Urothelium cell line (cell line): ENCODE results near the gene SLC9C2.
A peak's percentile ranks its signal among the peaks of the same experiment; 100 is the strongest.
"Not testable (repeated sequence)": the region's sequence is repeated elsewhere in the genome, so short reads cannot be mapped to it uniquely, and the experiment has no call there.

Experiments used
- DNase-seq: peaks from one replicate; pipeline ENCODE4 v3.0.0; 2011; ENCODE audit warnings: low spot score, mixed read lengths
- FAIRE-seq: peaks from 2 replicates; lab custom pipeline; 2011; peaks lifted over from hg19 to GRCh38; lab: Jason Lieb, UNC

SLC9C2 gene, protein sequence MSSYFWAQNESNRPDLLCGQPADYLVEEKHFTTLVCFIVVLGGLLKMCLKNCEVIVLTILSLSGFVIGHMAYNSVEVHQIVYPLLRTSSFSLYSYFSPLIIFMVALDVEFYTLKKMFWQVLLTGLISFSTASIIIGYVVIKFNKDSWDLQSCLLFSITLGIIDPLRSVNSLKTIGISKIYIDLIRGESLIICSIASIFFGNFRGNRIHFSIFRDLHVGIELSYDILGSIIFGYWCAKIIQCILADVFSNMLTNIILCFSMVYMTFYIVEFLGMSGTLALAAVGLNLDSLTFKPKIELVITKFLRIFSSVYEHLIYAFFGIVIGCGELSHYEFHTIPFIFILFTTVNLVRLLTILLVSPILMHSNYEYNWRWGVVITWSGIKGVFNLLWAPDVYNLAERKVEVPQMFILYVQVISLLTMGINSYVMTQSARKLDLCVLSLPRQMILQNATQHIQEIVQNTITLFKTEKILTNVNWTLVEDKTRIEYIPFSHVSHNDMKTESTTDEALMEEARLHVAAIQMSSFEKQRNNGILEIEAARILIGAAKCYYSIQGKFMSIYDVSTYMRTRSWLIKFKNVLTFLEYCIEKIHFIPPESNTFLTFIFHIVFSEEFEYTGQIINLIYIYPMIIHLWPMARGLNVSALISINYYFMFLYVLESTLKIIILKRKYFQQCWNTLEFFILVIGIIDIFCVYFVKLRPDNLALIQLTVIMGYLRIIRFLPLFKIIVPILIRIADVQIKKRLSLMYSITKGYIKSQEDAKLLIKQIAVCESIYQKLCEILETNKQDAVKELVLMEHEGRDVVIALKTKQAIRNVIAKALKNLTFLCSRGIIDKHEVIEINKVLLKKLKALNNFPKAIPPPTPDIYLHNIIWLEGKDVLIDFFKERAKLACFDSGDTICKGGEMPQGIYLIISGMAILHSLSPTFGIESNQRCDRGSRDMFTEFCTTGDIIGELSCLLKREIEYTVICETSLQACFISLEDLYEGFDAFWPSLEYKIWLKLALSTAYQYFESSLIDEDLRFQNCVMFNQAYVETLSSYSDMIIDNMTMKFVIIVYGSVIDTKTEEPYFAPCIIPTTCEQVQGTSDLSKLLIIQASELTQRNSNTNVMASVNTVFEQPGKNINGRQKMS

DNA sequence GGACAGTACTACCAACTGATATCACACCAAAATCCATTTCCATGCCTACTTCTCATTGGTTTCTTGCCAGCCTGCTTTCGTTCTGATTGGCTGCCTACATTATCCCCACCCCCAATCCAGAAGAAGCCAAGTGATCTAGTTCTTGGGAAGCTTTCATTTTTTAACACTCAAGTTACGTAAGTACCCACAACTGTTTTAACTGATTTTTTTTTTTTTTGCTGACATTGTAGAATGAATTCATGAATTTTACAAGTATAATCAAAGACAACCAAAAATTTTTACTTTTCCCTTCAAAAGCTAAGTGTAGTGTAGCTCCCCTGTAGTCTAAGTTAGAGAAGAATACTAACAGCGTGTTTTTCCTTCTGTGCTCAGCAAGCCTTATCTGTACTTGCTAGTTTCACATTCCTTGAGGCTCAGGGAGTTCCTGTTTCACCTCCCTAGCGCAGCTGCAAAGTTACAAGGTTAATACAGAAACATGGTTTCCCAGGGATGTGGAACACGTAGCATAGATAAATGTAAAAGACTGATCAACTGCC, at the start of gene SLC9C2:
Gene SLC9C2 (minus strand): TSS at position 17 of the 536 bp plus-strand sequence. CDS start 1,296 bp downstream, outside the sequence.
- no peak for DNase-seq
- no peak for FAIRE-seq

DNA sequence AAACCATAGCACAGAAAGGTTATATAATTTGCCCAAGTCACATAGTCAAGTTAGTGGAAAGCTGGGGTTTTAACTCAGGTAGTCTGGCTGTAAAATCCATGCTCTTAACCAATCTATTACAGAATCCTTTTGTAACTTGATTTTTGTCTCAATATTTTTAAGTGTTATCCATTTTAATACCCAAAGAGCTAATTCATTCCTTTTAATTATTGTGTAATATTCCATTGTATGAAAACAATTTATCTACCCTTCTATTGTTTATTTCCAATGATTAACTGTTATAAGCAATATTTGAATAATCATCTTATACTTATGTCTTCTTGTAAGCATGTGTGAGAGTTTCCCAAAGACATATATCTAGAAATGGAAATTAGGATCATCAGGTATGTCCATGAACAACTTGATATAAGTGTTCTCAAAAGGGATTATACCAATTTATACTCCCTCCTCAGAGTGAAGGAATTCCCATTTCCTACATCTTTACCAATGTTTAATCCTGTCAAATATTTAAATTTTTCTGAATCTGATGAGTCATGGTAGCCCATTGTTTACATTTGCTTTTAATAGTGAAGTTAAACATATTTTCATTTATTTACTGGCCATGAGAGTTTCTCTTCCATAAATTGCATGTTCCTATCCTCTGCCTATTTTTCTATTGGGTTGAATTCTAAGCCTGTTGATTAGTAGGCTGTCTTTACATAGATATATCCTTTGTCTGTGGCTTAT, 46.2 kb upstream of the SLC9C2 start:
- FAIRE-seq (no peak), DNase-seq (no peak)

DNA sequence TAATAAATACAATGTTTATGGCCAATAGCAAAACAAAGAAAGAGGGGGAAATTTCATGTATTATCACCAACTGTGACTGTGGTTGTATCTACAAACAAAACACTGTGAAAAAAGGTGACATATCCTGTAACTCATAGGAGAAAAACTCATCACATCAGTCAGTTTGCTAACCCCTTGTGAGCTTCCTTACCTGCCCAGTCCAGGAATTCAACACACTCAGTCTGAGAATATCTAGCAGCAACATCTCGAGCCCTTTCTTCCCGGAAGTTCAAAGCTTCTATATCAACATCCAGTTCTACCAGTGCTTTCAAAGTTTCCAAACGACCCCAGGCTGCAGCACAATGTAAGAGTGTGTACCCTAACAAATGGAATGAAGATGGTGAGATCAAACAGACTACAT, 43.8 kb upstream of the SLC9C2 start:
- DNase-seq: no peak
- no peak for FAIRE-seq

DNA sequence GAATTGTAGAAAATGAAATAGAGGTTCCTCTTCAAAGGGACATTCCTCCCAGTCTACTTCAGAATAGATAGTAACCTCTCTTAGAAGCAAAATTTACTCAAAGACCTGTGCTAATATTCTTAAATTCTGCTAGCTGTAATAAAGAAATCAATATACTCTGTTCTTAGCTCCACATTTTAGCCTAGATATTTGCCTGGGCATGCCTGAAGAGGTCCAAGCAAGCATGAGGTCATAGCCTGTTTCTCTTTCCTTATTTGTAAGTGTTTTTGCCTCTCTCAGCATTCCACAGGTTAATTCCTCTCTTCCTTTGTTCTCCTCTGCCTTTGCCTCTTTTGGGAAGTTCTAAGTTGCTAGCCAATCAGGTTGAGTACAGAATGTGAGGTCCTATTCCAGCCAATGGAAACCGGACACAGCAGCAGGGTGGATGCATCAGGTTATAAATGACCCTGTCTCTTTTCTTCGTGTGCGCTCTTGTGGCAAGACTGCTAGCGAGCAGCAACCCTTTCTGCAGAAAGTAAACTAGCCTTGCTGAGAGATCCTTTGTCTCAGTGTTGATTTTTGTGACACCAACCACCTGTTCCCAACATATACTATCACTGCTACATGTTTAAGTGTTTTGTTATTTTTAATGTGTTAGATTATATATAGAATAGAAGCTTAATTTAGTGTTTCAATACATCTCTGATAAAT, 39.7 kb upstream of the SLC9C2 start:
- not testable (repeated sequence) for FAIRE-seq

GRCh38 chr1:173639102-173639501, 36.2 kb upstream of the SLC9C2 start:
- DNase-seq (no peak), FAIRE-seq (no peak)

More for the DNA sequence above, 39.7 kb upstream of the SLC9C2 start:
- DNase-seq: not testable (repeated sequence)

GRCh38 chr1:173638043-173639021, 35.5 kb upstream of the SLC9C2 start:
- DNase-seq (no peak), FAIRE-seq (no peak)

DNA sequence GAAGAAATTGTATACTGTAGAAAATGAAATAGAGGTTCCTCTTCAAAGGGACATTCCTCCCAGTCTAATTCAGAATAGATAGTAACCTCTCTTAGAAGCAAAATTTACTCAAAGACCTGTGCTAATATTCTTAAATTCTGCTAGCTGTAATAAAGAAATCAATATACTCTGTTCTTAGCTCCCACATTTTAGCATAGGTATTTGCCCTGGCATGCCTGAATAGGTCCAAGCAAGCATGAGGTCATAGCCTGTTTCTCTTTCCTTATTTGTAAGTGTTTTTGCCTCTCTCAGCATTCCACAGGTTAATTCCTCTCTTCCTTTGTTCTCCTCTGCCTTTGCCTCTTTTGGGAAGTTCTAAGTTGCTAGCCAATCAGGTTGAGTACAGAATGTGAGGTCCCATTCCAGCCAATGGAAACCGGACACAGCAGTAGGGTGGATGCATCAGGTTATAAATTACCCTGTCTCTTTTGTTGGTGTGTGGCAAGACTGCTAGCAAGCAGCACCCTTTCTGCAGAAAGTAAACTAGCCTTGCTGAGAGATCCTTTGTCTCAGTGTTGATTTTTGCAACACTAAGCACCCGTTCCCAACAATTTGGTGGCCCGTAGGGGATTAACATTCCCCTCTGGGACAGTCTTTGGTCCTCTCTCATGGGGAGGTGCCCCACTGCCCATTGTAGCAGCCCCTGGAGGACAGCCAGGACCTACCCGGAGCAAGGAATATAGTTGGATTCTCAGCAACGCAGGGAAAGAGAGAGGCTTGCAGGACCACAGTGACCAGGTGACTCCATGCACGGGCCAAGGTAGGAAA, 34.6 kb upstream of the SLC9C2 start:
- peak; percentile 9 for DNase-seq
- not testable (repeated sequence) for FAIRE-seq

DNA sequence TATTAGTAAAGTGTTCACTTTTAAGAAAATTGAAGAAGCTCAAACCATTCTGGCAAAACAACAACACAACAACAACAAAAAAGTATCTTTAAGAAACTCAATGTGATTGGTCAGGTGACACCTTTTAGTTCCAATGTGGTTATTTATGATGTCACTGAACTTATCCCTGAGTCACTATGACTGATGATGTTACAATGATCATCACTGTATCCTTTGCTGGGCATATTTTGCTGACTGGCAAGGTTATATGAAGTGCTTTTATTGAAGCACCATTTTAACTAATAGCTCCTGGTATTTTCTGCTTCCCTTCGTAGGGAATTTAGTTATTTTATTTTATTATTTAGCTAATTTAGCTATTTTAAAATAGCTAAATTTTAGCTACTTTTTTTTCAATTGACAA, 32.2 kb upstream of the SLC9C2 start, which contains the start of gene TEX50:
Gene TEX50 (plus strand): TSS at position 223 of the 400 bp plus-strand sequence. CDS start 184 bp downstream, outside the sequence.
- FAIRE-seq (no peak), DNase-seq (no peak)

DNA sequence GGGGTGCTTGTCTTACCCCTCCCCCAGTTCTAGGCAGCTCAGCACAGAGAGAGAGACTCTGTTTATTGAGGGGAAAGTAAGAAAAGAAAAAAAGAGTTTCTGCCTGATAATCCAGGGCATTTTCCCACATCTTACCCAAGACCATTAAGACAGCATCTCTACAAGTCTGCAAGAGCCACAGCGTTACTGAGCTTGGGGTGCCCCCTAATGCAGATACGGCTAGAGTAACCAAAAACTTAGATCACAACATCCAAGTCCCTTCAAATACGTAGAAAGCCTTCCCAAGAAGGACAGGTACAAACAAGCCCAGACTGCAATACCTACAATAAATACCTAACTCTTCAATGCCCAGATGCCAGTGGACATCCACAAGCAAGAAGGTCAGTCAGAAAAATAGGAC, 26.0 kb upstream of the SLC9C2 start:
- FAIRE-seq: no peak
- DNase-seq: no peak

GRCh38 chr1:173627269-173627668, 24.4 kb upstream of the SLC9C2 start:
- FAIRE-seq (no peak), DNase-seq (no peak)

DNA sequence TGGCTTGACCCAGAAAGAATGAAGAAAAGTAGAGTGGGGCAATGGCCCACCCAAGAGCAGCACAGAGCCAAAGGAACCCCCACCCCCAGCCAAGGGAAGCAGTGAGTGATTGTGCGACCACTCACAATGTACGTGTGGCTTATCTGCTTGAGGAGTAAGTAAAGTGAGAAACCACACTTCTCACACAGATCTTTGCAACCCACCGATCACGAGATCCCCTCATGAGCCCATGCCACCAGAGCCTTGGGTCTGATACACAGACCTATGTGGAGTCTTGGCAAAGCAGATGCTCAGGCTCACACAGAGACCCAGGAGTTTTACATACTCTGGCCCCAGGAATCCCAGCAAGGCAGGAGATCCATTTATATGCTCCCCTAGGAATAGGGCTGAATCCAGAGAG, 14.0 kb upstream of the SLC9C2 start:
- FAIRE-seq (no peak), DNase-seq (no peak)

DNA sequence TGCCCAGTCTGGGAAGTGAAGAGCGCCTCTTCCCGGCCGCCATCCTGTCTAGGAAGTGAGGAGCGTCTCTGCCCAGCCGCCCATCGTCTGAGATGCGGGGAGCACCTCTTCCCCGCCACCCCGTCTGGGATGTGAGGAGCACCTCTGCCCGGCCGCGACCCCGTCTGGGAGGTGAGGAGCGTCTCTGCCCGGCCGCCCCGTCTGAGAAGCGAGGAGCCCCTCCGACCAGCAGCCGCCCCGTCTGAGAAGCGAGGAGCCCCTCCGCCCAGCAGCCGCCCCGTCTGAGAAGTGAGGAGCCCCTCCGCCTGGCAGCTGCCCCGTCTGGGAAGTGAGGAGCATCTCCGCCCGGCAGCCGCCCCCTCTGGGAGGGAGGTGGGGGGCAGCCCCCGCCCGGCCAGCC, 10.2 kb upstream of the SLC9C2 start:
- not testable (repeated sequence) for FAIRE-seq

GRCh38 chr1:173608503-173609216, 5.8 kb upstream of the SLC9C2 start:
- FAIRE-seq (no peak), DNase-seq (no peak)

More for the DNA sequence above, 10.2 kb upstream of the SLC9C2 start:
- not testable (repeated sequence) for DNase-seq

- FAIRE-seq (no peak), DNase-seq (no peak)
Measured at GRCh38 chr1:173601588-173601987, 1.3 kb downstream of the SLC9C2 start.

- no peak for DNase-seq
- no peak for FAIRE-seq
Measured at GRCh38 chr1:173596097-173596825, 6.6 kb downstream of the SLC9C2 start.

DNA sequence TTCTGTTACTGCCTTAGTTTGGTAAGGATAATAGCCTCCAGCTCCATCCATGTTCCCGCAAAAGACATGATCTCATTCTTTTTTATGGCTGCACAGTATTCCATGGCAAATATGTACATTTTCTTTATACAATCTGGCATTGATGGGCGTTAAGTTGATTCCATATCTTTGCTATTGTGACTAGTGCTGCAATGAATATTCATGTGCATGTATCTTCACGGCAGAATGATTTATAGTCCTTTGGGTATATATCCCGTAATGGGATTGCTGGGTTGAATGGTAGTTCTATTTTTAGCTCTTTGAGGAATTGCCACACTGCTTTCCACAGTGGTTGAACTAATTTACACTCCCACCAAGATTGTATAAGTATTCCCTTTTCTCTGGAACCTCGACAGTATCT, 11.7 kb downstream of the SLC9C2 start:
- not testable (repeated sequence) for DNase-seq, FAIRE-seq
